ENCODE measurements around the gene ZNF385B.

DNA sequence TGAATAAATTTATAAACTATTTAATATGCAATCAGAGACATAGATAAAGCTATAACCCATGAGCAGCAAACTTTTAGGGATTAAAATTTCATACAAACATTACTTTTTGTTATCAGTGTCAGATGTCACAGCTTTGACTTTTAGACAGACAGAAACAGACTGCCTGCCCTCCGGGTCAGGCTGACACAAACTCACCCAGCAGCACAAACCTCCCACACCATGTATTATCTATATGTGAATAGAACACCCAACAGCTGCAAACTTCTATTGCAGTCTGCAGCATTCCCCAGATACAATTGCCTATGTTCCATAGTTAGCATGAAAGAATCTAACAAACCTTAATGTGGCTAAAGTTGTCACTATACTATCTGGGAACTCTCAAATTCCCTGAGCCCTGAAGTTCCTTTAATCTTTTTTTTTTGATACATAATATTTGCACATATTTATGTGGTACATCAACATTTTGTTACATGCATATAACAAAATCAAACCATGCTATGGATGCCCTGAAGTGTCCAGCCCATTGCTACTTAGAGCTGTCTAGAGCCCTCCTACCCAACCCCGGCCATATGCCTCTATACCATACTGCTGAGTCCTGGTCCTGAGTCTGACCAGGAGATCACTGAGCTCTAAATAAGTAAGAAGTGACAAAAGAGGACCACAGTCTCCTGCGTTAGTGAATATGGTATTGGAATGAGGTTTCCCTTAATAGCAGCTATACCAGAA is 214.4 kb downstream of the ZNF385B start:
- TF ChIP-seq, protein P1, sequence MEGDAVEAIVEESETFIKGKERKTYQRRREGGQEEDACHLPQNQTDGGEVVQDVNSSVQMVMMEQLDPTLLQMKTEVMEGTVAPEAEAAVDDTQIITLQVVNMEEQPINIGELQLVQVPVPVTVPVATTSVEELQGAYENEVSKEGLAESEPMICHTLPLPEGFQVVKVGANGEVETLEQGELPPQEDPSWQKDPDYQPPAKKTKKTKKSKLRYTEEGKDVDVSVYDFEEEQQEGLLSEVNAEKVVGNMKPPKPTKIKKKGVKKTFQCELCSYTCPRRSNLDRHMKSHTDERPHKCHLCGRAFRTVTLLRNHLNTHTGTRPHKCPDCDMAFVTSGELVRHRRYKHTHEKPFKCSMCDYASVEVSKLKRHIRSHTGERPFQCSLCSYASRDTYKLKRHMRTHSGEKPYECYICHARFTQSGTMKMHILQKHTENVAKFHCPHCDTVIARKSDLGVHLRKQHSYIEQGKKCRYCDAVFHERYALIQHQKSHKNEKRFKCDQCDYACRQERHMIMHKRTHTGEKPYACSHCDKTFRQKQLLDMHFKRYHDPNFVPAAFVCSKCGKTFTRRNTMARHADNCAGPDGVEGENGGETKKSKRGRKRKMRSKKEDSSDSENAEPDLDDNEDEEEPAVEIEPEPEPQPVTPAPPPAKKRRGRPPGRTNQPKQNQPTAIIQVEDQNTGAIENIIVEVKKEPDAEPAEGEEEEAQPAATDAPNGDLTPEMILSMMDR (IDR thresholded peaks at IDR 0.05): no peak
- TF ChIP-seq EZH2 (IDR thresholded peaks at IDR 0.05; ENCODE audit: borderline replicate concordance, insufficient read depth, low read depth, low read length, poor library complexity, severe bottlenecking): no peak

All from B cell (primary cell).